IPS-18c (cell line): ENCODE results near the gene SLC38A1.

Source experiments
- H3K4me3 ChIP-seq: 2 replicates; pipeline ENCODE4 v1.7.0; 2013; ENCODE audit warnings: low read depth, mild to moderate bottlenecking, low read length, moderate library complexity; ENCODE audit not compliant: insufficient read depth
- H3K9me3 ChIP-seq: one replicate; pipeline ENCODE4 v1.6.1; 2013; ENCODE audit warnings: mild to moderate bottlenecking, low read length, moderate library complexity; ENCODE audit not compliant: control insufficient read depth, insufficient read depth

The SLC38A1 gene

DNA sequence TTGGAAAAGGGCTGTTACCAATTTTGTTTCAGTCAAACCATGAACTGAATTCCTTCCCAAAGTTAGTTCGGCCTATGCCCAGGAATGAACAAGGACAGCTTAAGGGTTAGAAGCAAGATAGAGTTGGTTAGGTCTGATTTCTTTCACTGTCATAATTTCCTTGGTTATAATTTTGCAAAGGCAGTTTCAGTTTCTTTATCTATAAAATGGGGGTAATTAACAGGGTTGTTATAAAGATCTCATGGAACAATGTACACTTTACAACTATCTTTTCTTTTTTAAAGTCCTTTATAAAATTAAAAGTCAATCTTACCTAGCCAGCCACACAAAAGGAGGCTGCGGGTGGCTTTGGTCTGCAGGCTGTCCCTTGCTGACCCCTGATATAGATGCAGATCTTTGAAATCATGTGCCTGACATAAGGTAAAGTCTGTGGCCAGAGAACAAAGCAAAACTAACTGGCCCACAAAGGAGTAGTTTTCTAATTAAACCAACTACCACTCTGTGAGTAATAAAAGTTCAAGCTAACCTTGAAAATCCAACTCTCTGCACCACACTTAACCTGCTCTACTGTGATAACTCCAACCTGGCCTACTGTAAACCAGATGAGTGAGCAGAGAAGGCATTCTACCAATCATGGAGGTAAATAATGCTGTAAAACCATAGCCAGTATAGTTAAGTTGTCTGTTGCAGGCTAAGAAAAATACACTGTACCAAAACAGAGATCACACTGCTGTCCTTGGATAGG is 49.5 kb downstream of the SLC38A1 start:
- no peak overlapping the region for H3K4me3 ChIP-seq

GRCh38 chr12:46218322-46219095 is 50.3 kb downstream of the SLC38A1 start:
- no peak overlapping the region for H3K4me3 ChIP-seq
- no peaks in the 10 kb centered on the region for H3K9me3 ChIP-seq

More for the DNA sequence above, 49.5 kb downstream of the SLC38A1 start:
- H3K9me3 ChIP-seq: no peaks in the 10 kb centered on the region

- Histone ChIP-seq H3K4me3 (no peak overlapping the region), H3K9me3 (no peaks in the 10 kb centered on the region)
Observed at GRCh38 chr12:46217541-46218321, 51.1 kb downstream of the SLC38A1 start.

GRCh38 chr12:46214668-46215436 is 54.0 kb downstream of the SLC38A1 start:
- Histone ChIP-seq H3K9me3 (no peaks in the 10 kb centered on the region), H3K4me3 (no peak overlapping the region)

DNA sequence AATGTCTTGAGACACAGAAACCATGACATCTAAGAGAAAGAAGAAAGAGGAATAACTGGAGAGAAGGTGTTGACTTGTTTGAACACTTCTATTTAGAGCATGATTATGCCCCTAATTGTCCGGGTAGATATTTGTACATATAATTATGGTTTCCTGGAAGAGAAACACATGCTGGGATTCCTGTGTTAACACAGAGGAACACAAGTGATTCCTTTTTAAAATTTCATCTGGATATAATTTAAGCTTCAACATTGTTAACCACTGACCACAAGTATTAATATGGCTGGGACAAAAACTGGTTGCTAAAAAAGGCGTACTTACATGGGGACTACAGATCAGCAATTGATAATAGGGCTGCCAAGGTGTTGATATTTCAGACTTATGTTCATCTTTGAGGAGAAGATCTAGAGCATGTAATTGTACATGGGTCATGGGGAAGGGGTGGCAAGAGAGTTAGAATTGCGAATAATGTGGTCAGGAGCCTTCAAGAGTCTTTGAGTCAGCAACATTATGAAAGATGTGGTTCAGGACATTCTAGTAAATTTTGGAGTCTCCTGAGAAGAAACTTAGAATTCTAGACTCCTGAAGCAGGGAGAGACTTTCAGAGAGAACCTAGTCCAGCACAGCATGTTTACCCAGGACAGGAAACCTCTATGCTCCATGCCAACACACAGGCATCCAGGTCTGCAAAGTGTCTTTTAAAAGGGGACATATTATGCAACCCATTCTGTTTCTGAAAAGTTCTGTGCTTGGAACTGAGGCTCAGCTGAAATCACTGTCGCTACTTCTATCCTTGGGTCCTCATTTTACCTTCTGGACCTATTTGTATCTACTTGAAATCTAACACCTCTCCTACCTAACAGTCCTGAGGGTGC is 56.5 kb downstream of the SLC38A1 start:
- no peak overlapping the region for H3K4me3 ChIP-seq

DNA sequence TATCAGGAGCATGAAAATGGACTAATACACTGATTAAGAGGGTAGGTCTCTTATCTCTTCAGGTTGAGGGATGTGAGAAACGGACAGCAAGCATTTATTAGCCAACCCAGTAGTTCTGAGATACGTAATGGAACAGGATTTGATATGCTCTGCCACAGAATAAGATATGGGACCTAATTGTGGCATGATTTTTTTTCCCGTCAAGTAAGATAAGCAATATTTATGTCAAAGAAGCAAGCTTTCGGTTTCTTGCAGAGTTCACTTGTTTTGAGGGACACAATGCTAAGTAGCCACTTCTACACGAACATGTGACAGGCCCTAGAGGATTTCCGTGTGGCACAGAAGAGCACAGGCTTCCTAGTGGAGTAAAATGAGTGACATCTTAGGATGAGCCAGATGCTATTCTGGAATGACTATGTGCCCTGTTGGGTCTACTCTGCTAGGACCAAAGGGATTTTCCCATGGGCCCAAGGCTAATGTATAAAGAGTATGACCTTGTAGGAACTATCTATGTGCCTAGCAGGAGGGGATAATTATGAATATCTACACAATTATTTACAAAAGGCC is 57.9 kb downstream of the SLC38A1 start:
- Histone ChIP-seq H3K4me3 (no peak overlapping the region), H3K9me3 (no peaks in the 10 kb centered on the region)

More for the DNA sequence above, 56.5 kb downstream of the SLC38A1 start:
- H3K9me3 ChIP-seq: no peaks in the 10 kb centered on the region

DNA sequence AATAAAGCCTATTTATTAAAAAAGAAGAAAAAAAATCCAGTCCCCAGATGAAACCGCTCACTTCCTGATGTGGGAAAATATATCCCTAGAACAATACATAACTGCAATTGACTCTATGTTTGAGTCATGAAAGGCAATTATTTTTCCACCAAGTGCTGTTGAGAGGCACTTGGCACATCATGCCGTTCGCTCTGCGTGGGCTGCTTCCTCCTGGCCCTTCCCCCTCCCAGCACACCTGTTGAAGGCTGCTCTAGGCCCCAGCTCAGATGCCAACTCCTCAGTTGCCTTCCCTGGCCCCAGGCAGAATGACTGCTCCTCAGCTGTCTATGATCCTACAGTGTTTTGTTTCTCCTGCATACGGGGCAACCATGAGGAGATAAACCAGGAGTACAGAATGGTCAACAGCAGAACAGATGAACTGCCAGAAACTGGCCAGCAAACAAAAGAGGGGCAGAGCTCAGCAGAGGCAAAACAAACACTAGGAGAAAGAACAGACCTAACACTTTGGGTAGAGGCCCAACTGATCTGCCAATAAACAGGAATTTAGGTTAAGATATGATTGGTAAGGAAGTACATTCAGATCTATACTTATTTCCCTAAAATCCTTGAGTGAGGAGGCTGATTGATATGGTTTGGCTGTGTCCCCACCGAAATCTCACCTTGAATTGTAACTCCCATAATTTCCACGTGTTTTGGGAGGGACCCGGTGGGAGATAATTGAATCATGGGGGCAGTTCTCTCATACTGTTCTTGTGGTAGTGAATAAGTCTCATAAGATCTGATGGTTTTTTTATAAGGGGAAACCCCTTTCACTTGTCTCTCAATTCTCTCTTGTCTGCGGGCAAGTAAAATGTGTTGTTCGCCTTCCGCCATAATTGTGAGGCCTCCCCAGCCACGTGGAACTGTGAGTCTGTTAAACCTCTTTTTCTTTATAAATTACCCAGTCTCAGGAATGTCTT is 58.6 kb downstream of the SLC38A1 start:
- Histone ChIP-seq H3K9me3 (no peaks in the 10 kb centered on the region), H3K4me3 (no peak overlapping the region)

DNA sequence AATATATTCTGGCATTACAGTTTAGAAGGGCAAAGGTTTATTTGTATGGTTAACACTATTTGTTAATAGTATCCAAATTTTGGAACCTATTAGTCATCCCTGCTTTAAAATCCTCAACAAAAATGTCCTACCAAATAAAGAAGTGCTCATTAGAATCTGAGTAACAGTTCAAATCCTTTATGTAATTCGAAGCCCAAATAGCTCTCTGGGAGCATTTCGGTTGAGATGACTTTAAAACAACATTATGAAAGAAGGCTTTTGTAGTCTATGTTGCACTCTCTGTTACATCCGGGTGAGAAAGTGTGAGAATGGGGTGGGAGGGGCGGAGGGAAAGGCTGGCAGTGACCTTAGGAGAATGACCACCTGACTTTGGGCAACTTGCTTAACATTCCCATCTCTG is 59.7 kb downstream of the SLC38A1 start:
- H3K9me3 ChIP-seq: no peaks in the 10 kb centered on the region

GRCh38 chr12:46208370-46208769 is 60.5 kb downstream of the SLC38A1 start:
- no peak overlapping the region for H3K4me3 ChIP-seq
- no peaks in the 10 kb centered on the region for H3K9me3 ChIP-seq

More for the DNA sequence above, 59.7 kb downstream of the SLC38A1 start:
- H3K4me3 ChIP-seq: no peak overlapping the region

DNA sequence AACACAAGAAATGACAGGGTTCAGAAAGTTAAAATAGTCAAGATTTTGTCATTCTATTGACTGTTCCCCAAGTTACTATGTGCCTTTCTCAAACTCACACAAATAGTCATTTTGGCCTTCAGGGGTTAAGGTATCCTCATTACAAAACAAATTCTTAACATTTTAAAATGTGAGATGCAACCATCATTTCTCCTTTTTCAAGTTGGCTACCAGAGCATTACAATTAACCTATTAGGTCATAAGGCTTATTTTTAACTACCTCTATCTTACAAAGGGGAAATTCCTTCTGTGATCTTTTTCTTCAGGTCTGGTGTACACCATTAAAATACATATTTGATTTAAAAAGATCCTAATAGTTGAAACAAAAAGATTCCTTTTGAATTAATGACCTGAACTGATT is 61.2 kb downstream of the SLC38A1 start:
- no peak overlapping the region for H3K4me3 ChIP-seq
- H3K9me3 ChIP-seq: no peaks in the 10 kb centered on the region

DNA sequence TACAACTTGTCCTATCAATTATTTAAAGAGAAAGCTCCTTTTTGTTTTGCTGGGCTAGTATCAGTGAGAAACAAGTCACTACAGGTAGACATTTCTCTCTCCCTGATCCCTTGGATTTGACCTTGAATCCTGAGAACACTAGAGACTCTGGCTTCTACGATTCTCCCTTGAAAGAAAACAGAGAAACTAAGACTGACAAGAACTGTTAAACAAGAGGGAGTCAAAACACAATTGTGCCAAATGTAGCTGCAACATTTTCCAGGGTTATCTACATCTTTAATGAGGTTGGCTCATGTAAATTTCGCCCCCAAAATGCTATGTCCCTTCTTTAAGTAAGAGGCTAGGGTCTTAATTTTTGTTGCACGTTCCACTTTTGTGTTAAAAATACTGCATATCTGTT is 62.4 kb downstream of the SLC38A1 start:
- Histone ChIP-seq H3K9me3 (no peaks in the 10 kb centered on the region), H3K4me3 (no peak overlapping the region)

GRCh38 chr12:46205294-46205693 is 63.5 kb downstream of the SLC38A1 start:
- no peaks in the 10 kb centered on the region for H3K9me3 ChIP-seq
- H3K4me3 ChIP-seq: no peak overlapping the region

DNA sequence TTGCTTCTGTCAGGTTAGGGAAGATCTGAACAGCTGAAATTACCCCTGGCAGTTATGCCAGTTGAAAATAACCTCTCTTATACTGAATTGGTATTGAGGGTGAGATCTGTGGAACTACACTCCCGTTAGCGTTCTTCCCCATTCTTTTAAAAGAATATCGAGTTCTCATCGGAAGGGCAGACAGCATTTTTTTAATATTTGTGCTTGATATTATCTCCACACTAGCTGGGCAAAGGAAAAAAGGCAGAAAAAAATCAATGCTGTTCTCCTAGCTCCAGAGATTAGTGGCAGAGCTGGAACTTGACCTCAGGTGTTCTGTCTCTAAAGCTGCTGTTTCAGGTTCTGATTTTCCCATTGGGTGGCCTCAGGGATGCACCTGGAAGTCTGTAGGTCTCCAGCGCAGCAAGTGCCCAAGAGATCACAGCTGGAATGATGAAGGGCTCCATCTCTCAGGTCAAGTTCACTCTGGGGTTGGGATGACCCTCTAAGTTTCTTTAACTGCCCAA is 67.5 kb downstream of the SLC38A1 start:
- Histone ChIP-seq H3K4me3 (no peak overlapping the region), H3K9me3 (peaks cover 2% of the 10 kb centered on the region)

DNA sequence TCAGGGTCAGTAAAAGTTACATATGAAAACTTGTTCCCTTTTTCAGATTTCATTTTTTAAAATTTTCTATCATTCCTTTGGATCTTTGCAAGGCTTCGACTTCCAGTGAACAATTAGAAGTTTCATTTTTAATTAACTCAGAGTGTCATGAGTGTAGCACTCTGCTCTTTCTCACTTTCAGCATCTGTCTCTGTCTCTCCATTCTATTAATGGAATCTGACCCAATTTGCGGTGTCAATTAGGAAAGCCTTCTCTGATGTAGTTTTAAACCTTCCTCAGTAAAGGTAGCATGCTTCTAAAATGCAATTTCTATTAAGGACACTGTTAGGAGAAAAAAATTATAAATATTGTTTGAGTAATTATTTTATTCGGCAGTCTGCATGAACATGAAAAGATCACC is 68.3 kb downstream of the SLC38A1 start:
- H3K9me3 ChIP-seq: peaks cover 8% of the 10 kb centered on the region
- no peak overlapping the region for H3K4me3 ChIP-seq

DNA sequence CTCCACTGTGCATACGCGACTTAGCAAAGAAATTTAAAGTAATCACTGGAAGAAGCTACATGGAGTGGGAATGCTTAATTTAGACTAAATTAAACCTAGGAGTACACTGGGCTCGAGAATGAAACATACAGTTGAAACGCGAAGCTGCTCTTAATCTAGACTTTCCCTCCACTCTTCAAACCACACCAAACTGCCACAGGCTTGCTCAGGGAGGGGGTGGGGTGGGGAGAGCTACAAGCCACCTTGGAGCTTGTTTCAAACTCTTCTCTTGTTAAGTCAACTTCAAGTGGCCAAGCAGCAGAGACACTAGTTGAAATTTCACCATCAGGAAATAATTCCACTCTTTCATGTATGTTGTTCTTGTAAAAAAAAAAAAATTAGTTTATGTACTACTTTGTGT is 69.9 kb downstream of the SLC38A1 start:
- H3K9me3 ChIP-seq: peaks cover 17% of the 10 kb centered on the region
- no peak overlapping the region for H3K4me3 ChIP-seq
